Measurements from ENCODE around the gene ZNF91. TPM values are rescaled to one million over a fixed set of nuclear protein-coding genes. Genes with fewer than 3 reads are reported as not detected.
A peak's percentile ranks its signal among the peaks of the same experiment; 100 is the strongest.

ZNF91 gene
- total and polyA plus RNA-seq, 2 of the 4 experiments (the other 2 are of a cell fraction), result 7.9 to 17.0 TPM

GRCh38 chr19:23394511-23394910 lies 760 bp downstream of the ZNF91 start:
- BruUV-seq (replicated peaks), result no TSS peak
- TF ChIP-seq MXI1 (IDR thresholded peaks at IDR 0.05; ENCODE audit: borderline replicate concordance, low read depth, low read length), result no peak
- TF ChIP-seq BHLHE40 (IDR thresholded peaks at IDR 0.05; ENCODE audit: low read depth, low read length), result no peak
- no peak for TF ChIP-seq RFX5 (IDR thresholded peaks at IDR 0.05; ENCODE audit: low read depth, low read length)
- no peak for TF ChIP-seq MAZ (IDR thresholded peaks at IDR 0.05; ENCODE audit: borderline replicate concordance, low read depth, low read length)
- H3K9me3 ChIP-seq (ENCODE audit: control insufficient read depth, insufficient read depth, low read length), result peaks cover 10% of the 10 kb centered on the region
- H3K36me3 ChIP-seq (ENCODE audit: control insufficient read depth, insufficient read depth, low read length), result peaks cover 14% of the 10 kb centered on the region
- H3K27me3 ChIP-seq (ENCODE audit: control insufficient read depth, insufficient read depth, low read length), result no peaks in the 10 kb centered on the region
- H2BK20ac ChIP-seq (ENCODE audit: low read depth, low read length), result no peak overlapping the region
- H4K5ac ChIP-seq (ENCODE audit: low read depth, low read length), result no peak overlapping the region
- no peak overlapping the region for H2AK9ac ChIP-seq (replicated peaks; ENCODE audit: low read depth, low read length, poor library complexity)
- 20% methylated on average over 2 of the region's 11 CpGs; no CpG with 5 or more reads in 1 of the 2 experiments for WGBS, 2 experiments (ENCODE audit: extremely low coverage in 2 of 2, insufficient read length in 1 of 2)
- intact Hi-C loops (cut with micrococcal nuclease) (loop anchor here (10.0 kb wide), 1 partner anchor 120 kb away; no protein-coding TSS in a partner anchor), dilution Hi-C loops (cut with HindIII; ENCODE audit: low sequenced_read_pairs, unreplicated experiment) (no loop called here), in situ Hi-C loops (cut with MboI; ENCODE audit: low sequenced_read_pairs) (no loop called here)
- 0 out of 2 replicates have a peak, but pooled peaks have one; percentile 4 for ATAC-seq (ENCODE audit: low read depth)
- H2BK5ac ChIP-seq (ENCODE audit: low read depth, low read length, poor library complexity, severe bottlenecking), result no peak overlapping the region
- H3K14ac ChIP-seq (replicated peaks; ENCODE audit: low read depth, low read length), result no peak overlapping the region
- H3K27ac ChIP-seq (ENCODE audit: insufficient read depth, low read length), result peak overlapping the region; percentile 66; the same call in 1 of the 2 replicates
- no peak overlapping the region for H2BK15ac ChIP-seq (ENCODE audit: low read depth, low read length)
- DNase-seq, result peak; percentile 6
- H3K79me1 ChIP-seq (ENCODE audit: low read depth in 1 of 2, low read length in 2 of 2), result peaks cover 4 to 9% of the 10 kb centered on the region in 2 experiments; a peak in 2 of 4 replicates
- no peak overlapping the region for H3K4ac ChIP-seq (ENCODE audit: low read depth, low read length)
- H3K23ac ChIP-seq (ENCODE audit: low read depth, low read length), result no peak overlapping the region
- no peaks in the 10 kb centered on the region for H3K9me1 ChIP-seq (ENCODE audit: insufficient read depth, low read length)
- no peak overlapping the region for H4K91ac ChIP-seq (ENCODE audit: insufficient read depth, low read depth, low read length)
- H2BK120ac ChIP-seq (ENCODE audit: low read depth, low read length), result no peak overlapping the region
- no peaks in the 10 kb centered on the region for H3K4me1 ChIP-seq (ENCODE audit: control insufficient read depth, insufficient read depth, low read length)
- peak overlapping the region; percentile 97 for H3K4me3 ChIP-seq (ENCODE audit: insufficient read depth, low read depth, low read length)
- peak overlapping the region; percentile 93 to 97; a peak in 2 of 4 replicates for H4K8ac ChIP-seq (ENCODE audit: low read depth in 2 of 2, low read length in 2 of 2)
- peak overlapping the region; percentile 100 for H3K9ac ChIP-seq (ENCODE audit: low read depth, low read length)
- CTCF ChIA-PET, result no interaction called here
- no peak overlapping the region for H3K18ac ChIP-seq (ENCODE audit: low read depth, low read length)
- H2AK5ac ChIP-seq (ENCODE audit: low read depth, low read length), result no peak overlapping the region
- peak overlapping the region; percentile 42 for H3K4me2 ChIP-seq (ENCODE audit: low read depth, low read length)
- no peak overlapping the region for H3K56ac ChIP-seq (ENCODE audit: extremely low read depth, insufficient read depth, low read length)
- H2AFZ ChIP-seq (replicated peaks; ENCODE audit: low read length, poor library complexity), result no peak overlapping the region
- POLR2A ChIA-PET (ENCODE audit: unreplicated experiment), result no interaction called here
- no peaks in the 10 kb centered on the region for H4K20me1 ChIP-seq (ENCODE audit: insufficient read depth, low read length)
